Loucy (cell line): Measurements from ENCODE around the gene MRLN.
"Not testable (repeated sequence)": the region's sequence is repeated elsewhere in the genome, so short reads cannot be mapped to it uniquely, and the experiment has no call there.

ENCODE experiments used
- EZH2phosphoT487 ChIP-seq: fragments of 200-600 bp; IDR thresholded peaks from 2 replicates; pipeline ENCODE4 v1.6.1; 2018; ENCODE audit warnings: antibody characterized with exemption, mild to moderate bottlenecking, moderate library complexity, borderline replicate concordance
- TF ChIP-seq, protein P1 (sequence below): fragments of 200-600 bp; sonication (generic); conservative IDR thresholded peaks from 2 replicates; pipeline ENCODE4 v1.5.1; 2014; ENCODE audit warnings: mild to moderate bottlenecking, antibody characterized with exemption, low read length

DNA sequence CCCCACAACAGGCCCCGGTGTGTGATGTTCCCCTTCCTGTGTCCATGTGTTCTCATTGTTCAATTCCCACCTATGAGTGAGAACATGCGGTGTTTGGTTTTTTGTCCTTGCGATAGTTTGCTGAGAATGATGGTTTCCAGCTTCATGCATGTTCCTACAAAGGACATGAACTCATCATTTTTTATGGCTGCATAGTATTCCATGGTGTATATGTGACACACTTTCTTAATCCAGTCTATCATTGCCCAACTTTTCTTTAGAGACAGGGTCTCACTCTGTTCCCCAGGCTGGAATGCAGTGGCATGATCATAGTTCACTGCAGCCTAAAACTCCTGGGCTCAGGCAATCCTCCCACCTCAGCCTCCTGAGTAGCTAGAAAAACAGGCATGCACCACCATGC, 32.2 kb upstream of the MRLN start:
- TF ChIP-seq, protein P1, sequence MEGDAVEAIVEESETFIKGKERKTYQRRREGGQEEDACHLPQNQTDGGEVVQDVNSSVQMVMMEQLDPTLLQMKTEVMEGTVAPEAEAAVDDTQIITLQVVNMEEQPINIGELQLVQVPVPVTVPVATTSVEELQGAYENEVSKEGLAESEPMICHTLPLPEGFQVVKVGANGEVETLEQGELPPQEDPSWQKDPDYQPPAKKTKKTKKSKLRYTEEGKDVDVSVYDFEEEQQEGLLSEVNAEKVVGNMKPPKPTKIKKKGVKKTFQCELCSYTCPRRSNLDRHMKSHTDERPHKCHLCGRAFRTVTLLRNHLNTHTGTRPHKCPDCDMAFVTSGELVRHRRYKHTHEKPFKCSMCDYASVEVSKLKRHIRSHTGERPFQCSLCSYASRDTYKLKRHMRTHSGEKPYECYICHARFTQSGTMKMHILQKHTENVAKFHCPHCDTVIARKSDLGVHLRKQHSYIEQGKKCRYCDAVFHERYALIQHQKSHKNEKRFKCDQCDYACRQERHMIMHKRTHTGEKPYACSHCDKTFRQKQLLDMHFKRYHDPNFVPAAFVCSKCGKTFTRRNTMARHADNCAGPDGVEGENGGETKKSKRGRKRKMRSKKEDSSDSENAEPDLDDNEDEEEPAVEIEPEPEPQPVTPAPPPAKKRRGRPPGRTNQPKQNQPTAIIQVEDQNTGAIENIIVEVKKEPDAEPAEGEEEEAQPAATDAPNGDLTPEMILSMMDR = not testable (repeated sequence)
- TF ChIP-seq EZH2phosphoT487 = not testable (repeated sequence)
